GM18517 (cell line): Measurements from ENCODE around the gene STK10.

ENCODE experiments used
- ATAC-seq: cut with Tn5 transposase; IDR thresholded peaks from one replicate; pipeline ENCODE4 v1.9.1; 2021; ENCODE audit warnings: mild to moderate bottlenecking, moderate library complexity; ENCODE audit not compliant: unreplicated experiment

Gene STK10

GRCh38 chr5:171992305-171992704 lies 195.7 kb downstream of the STK10 start:
- ATAC-seq = no peak
